ENCODE measurements around the gene CPEB4.
A peak's percentile ranks its signal among the peaks of the same experiment; 100 is the strongest.

GRCh38 chr5:173886150-173886549 lies 2.0 kb upstream of the CPEB4 start:
- TF ChIP-seq SP1 (IDR thresholded peaks at IDR 0.05) (no peak), CTCF (IDR thresholded peaks at IDR 0.05; ENCODE audit: low read depth, low read length, missing input control) (no peak), REST (IDR thresholded peaks at IDR 0.05) (no peak), JUND (IDR thresholded peaks at IDR 0.05) (no peak), TAF1 (conservative IDR thresholded peaks at IDR 0.05) (no peak), FOXA1 (IDR thresholded peaks at IDR 0.05) (no peak), EGR1 (IDR thresholded peaks at IDR 0.05; ENCODE audit: low read depth in 2 of 2) (no peak), RAD21 (IDR thresholded peaks at IDR 0.05) (no peak), YY1 (IDR thresholded peaks at IDR 0.05) (peak; percentile 13), RXRA (IDR thresholded peaks at IDR 0.05) (no peak)
- TF ChIP-seq, protein P1, sequence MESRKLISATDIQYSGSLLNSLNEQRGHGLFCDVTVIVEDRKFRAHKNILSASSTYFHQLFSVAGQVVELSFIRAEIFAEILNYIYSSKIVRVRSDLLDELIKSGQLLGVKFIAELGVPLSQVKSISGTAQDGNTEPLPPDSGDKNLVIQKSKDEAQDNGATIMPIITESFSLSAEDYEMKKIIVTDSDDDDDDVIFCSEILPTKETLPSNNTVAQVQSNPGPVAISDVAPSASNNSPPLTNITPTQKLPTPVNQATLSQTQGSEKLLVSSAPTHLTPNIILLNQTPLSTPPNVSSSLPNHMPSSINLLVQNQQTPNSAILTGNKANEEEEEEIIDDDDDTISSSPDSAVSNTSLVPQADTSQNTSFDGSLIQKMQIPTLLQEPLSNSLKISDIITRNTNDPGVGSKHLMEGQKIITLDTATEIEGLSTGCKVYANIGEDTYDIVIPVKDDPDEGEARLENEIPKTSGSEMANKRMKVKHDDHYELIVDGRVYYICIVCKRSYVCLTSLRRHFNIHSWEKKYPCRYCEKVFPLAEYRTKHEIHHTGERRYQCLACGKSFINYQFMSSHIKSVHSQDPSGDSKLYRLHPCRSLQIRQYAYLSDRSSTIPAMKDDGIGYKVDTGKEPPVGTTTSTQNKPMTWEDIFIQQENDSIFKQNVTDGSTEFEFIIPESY (IDR thresholded peaks at IDR 0.05) = no peak
- TF ChIP-seq, protein P2, sequence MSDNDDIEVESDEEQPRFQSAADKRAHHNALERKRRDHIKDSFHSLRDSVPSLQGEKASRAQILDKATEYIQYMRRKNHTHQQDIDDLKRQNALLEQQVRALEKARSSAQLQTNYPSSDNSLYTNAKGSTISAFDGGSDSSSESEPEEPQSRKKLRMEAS (IDR thresholded peaks at IDR 0.05) = no peak
